ENCODE results near the gene THBD.

- TF ChIP-seq POLR2AphosphoS5 (IDR thresholded peaks at IDR 0.05; ENCODE audit: low read depth, low read length) (no peak), CTCF (IDR thresholded peaks at IDR 0.05) (no peak)
Observed at GRCh38 chr20:23024701-23025100, 24.8 kb downstream of the THBD start.
